HepG2 (cell line): Measurements from ENCODE around the gene DGAT2L6. TPM values are rescaled to one million over a fixed set of nuclear protein-coding genes. Genes with fewer than 3 reads are reported as not detected.

Experiments
- BRF2 ChIP-seq: sonication (generic); formaldehyde crosslinking; IDR thresholded peaks from 2 replicates; pipeline ENCODE4 v1.8.1; 2022; ENCODE audit warnings: mild to moderate bottlenecking, missing genetic modification reagents
- MIER2 ChIP-seq: IDR thresholded peaks from 2 replicates; pipeline ENCODE4 v1.6.1; 2016; ENCODE audit warnings: missing biosample characterization, missing genetic modification reagents
- TAF1 ChIP-seq: sonication (generic); formaldehyde crosslinking; IDR thresholded peaks from 2 replicates; pipeline ENCODE4 v1.4.0; 2020; ENCODE audit warnings: missing genetic modification reagents
- TEAD3 ChIP-seq: optimal IDR thresholded peaks from 2 replicates; pipeline ENCODE3; 2016; ENCODE audit warnings: borderline replicate concordance
- polyA plus RNA-seq, 8 experiments: library from polyadenylated mRNA; depleted of rRNA in 3 of 8; stranded (reverse) in 7 of 8; unstranded in 1 of 8; fragments of >200 nt; fragmentation: Illumina TruSeq in 4 of 8; extraction: Trizol in 4 of 8; gene quantifications; 2 replicates each; pipeline versions ENCODE4 v1.2.1 to v1.2.3, GENCODE V29; 2011 to 2016; ENCODE audit warnings: low read depth in 4 of 8, missing spikeins in 1 of 8, mixed read lengths in 1 of 8; ENCODE audit not compliant: insufficient read depth in 1 of 8
- total RNA-seq, 5 experiments: library from RNA; depleted of rRNA; stranded (reverse); fragments of >200 nt; fragmentation: Illumina TruSeq; extraction: Trizol; gene quantifications; 2 replicates each; pipeline ENCODE4 v1.2.3, GENCODE V29; 2016; ENCODE audit warnings: low read depth in 1 of 5
- TF ChIP-seq, protein P1 (sequence below): sonication (generic); formaldehyde crosslinking; IDR thresholded peaks from 2 replicates; pipeline ENCODE4 v1.9.0; 2021; ENCODE audit warnings: mild to moderate bottlenecking, missing genetic modification reagents
- TF ChIP-seq, protein P2 (sequence below): sonication (generic); formaldehyde crosslinking; IDR thresholded peaks from 2 replicates; pipeline ENCODE4 v1.5.1; 2020; ENCODE audit warnings: missing genetic modification reagents, mild to moderate bottlenecking, borderline replicate concordance
- TF ChIP-seq, protein P3 (sequence below): sonication (generic); formaldehyde crosslinking; IDR thresholded peaks from 2 replicates; pipeline ENCODE4 v1.4.0; 2020; ENCODE audit warnings: low read depth, mild to moderate bottlenecking, missing genetic modification reagents
- TF ChIP-seq, protein P4 (sequence below): sonication (generic); formaldehyde crosslinking; IDR thresholded peaks from 2 replicates; pipeline ENCODE4 v1.4.0; 2020; ENCODE audit warnings: missing genetic modification reagents

The DGAT2L6 gene
- total and polyA plus RNA-seq, 2 of the 13 experiments (the other 11 are each of a cell fraction or from before 2014, with no cell fraction given) = not detected

DNA sequence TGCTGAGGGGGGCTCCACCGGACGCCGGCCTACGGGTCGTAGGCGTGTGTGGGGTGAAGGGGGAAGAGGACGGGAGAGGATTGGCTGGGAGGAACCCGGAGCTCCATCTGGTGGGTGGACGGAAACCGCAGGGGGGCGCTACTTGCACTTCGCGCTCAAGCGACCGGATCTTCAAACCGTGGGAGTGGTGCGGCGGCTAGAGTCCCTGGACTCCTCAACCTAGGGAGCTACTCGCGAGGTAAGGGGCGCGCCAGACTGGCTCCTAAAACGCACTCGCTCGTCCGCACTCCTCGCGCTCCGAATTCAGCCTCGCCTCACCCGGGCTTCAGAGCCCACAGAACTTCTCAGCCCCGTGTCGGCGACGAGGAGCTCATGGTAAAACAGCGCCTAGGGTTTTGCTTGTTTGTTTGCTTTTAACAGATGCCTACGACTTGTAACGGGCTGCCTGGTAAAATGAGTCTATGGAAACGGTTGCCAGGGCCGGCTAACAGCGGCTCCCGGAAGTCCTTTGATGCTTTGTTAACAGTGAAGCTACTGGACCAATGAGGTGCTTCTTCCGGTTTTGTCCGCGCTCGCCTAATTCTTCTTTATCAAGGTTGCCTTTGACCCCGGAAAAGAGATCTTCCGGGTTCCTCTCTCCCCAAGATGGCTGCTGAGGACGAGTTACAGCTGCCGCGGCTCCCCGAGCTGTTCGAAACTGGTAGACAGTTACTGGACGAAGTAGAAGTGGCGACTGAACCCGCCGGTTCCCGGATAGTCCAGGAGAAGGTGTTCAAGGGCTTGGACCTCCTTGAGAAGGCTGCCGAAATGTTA lies 43.8 kb upstream of the DGAT2L6 start, which contains the start of gene IGBP1 (continued):
- TF ChIP-seq, protein P1, sequence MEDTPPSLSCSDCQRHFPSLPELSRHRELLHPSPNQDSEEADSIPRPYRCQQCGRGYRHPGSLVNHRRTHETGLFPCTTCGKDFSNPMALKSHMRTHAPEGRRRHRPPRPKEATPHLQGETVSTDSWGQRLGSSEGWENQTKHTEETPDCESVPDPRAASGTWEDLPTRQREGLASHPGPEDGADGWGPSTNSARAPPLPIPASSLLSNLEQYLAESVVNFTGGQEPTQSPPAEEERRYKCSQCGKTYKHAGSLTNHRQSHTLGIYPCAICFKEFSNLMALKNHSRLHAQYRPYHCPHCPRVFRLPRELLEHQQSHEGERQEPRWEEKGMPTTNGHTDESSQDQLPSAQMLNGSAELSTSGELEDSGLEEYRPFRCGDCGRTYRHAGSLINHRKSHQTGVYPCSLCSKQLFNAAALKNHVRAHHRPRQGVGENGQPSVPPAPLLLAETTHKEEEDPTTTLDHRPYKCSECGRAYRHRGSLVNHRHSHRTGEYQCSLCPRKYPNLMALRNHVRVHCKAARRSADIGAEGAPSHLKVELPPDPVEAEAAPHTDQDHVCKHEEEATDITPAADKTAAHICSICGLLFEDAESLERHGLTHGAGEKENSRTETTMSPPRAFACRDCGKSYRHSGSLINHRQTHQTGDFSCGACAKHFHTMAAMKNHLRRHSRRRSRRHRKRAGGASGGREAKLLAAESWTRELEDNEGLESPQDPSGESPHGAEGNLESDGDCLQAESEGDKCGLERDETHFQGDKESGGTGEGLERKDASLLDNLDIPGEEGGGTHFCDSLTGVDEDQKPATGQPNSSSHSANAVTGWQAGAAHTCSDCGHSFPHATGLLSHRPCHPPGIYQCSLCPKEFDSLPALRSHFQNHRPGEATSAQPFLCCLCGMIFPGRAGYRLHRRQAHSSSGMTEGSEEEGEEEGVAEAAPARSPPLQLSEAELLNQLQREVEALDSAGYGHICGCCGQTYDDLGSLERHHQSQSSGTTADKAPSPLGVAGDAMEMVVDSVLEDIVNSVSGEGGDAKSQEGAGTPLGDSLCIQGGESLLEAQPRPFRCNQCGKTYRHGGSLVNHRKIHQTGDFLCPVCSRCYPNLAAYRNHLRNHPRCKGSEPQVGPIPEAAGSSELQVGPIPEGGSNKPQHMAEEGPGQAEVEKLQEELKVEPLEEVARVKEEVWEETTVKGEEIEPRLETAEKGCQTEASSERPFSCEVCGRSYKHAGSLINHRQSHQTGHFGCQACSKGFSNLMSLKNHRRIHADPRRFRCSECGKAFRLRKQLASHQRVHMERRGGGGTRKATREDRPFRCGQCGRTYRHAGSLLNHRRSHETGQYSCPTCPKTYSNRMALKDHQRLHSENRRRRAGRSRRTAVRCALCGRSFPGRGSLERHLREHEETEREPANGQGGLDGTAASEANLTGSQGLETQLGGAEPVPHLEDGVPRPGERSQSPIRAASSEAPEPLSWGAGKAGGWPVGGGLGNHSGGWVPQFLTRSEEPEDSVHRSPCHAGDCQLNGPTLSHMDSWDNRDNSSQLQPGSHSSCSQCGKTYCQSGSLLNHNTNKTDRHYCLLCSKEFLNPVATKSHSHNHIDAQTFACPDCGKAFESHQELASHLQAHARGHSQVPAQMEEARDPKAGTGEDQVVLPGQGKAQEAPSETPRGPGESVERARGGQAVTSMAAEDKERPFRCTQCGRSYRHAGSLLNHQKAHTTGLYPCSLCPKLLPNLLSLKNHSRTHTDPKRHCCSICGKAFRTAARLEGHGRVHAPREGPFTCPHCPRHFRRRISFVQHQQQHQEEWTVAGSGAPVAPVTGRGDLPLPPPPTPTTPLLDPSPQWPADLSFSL (CRISPR knock-in tag) = no peak
- TF ChIP-seq, protein P2, sequence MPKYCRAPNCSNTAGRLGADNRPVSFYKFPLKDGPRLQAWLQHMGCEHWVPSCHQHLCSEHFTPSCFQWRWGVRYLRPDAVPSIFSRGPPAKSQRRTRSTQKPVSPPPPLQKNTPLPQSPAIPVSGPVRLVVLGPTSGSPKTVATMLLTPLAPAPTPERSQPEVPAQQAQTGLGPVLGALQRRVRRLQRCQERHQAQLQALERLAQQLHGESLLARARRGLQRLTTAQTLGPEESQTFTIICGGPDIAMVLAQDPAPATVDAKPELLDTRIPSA (CRISPR knock-in tag) = no peak
- TF ChIP-seq, protein P3, sequence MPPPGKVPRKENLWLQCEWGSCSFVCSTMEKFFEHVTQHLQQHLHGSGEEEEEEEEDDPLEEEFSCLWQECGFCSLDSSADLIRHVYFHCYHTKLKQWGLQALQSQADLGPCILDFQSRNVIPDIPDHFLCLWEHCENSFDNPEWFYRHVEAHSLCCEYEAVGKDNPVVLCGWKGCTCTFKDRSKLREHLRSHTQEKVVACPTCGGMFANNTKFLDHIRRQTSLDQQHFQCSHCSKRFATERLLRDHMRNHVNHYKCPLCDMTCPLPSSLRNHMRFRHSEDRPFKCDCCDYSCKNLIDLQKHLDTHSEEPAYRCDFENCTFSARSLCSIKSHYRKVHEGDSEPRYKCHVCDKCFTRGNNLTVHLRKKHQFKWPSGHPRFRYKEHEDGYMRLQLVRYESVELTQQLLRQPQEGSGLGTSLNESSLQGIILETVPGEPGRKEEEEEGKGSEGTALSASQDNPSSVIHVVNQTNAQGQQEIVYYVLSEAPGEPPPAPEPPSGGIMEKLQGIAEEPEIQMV (CRISPR knock-in tag) = no peak
- TF ChIP-seq, protein P4, sequence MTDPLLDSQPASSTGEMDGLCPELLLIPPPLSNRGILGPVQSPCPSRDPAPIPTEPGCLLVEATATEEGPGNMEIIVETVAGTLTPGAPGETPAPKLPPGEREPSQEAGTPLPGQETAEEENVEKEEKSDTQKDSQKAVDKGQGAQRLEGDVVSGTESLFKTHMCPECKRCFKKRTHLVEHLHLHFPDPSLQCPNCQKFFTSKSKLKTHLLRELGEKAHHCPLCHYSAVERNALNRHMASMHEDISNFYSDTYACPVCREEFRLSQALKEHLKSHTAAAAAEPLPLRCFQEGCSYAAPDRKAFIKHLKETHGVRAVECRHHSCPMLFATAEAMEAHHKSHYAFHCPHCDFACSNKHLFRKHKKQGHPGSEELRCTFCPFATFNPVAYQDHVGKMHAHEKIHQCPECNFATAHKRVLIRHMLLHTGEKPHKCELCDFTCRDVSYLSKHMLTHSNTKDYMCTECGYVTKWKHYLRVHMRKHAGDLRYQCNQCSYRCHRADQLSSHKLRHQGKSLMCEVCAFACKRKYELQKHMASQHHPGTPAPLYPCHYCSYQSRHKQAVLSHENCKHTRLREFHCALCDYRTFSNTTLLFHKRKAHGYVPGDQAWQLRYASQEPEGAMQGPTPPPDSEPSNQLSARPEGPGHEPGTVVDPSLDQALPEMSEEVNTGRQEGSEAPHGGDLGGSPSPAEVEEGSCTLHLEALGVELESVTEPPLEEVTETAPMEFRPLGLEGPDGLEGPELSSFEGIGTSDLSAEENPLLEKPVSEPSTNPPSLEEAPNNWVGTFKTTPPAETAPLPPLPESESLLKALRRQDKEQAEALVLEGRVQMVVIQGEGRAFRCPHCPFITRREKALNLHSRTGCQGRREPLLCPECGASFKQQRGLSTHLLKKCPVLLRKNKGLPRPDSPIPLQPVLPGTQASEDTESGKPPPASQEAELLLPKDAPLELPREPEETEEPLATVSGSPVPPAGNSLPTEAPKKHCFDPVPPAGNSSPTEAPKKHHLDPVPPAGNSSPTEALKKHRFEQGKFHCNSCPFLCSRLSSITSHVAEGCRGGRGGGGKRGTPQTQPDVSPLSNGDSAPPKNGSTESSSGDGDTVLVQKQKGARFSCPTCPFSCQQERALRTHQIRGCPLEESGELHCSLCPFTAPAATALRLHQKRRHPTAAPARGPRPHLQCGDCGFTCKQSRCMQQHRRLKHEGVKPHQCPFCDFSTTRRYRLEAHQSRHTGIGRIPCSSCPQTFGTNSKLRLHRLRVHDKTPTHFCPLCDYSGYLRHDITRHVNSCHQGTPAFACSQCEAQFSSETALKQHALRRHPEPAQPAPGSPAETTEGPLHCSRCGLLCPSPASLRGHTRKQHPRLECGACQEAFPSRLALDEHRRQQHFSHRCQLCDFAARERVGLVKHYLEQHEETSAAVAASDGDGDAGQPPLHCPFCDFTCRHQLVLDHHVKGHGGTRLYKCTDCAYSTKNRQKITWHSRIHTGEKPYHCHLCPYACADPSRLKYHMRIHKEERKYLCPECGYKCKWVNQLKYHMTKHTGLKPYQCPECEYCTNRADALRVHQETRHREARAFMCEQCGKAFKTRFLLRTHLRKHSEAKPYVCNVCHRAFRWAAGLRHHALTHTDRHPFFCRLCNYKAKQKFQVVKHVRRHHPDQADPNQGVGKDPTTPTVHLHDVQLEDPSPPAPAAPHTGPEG (CRISPR knock-in tag) = no peak
- TF ChIP-seq MIER2 (CRISPR knock-in tag) (no peak), TAF1 (peak; percentile 64; the same call in 1 of the 2 replicates), BRF2 (CRISPR knock-in tag) (no peak), TEAD3 (CRISPR knock-in tag) (no peak)
